GM19395 (cell line): ENCODE results near the gene KCND3.
"Not testable (repeated sequence)": the region's sequence is repeated elsewhere in the genome, so short reads cannot be mapped to it uniquely, and the experiment has no call there.

Experiments used
- ATAC-seq: cut with Tn5 transposase; IDR thresholded peaks from one replicate; pipeline ENCODE4 v1.9.1; 2021; ENCODE audit warnings: mild to moderate bottlenecking, moderate library complexity; ENCODE audit not compliant: unreplicated experiment

The KCND3 gene

DNA sequence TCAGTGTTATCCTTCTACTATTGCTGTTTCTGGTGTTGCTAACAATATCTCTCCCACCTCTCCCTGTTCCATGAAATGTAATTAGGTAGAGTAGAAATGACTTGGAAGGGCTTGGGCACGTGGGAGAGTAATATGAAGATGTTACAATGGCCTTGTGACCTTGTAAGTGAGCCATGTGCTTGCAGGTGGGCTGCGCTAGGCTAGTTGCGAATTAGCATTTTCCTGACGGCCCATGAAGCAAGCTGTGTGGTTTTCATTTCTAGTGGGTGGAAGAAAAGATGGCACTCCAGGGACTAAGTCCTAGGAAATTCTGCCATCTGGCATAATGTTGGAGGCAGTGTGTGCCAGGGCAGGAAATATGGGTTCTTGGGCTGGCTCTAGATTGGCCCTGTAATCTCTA is 241.5 kb downstream of the KCND3 start:
- ATAC-seq = no peak

DNA sequence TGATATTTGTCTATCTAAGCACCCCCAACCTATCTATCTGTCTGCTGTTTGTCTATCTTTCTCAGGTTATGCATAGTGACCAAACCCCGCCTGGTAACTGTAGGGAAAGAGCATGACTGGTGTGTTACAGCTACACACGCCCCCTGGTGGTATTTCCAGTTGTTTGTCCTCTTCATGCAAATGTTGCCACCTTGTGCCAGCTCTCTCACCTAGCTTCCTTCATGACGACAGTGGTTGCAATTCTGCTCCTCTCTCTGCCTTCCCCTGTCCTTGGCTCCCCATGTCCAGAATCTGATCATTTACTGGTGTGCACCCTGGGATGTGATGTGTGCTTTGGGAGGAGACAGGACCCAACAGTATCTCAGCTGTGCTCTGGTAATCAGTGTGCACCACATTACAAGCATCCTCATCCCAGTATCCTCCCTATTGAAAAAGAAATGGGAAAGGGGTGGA is 242.2 kb downstream of the KCND3 start:
- peak; percentile 81 for ATAC-seq

DNA sequence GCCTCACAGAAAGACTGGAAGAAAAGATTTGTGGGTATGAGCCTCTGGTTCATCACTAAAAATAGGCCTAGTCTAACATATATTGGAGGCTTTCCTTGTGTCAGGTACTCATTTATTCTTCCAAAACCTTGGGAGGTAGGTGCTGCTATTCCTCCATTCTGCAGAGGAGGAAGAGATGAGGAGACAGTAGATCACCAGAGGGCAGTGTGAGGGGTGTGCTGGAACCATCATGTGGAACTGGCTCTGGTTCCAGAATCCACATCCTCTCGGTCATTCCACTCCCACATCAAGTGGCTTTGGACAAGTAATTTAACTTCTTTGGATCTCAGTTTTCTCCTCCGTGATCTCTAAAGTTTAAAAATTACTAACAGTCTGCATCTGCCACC is 242.9 kb downstream of the KCND3 start:
- ATAC-seq = no peak

DNA sequence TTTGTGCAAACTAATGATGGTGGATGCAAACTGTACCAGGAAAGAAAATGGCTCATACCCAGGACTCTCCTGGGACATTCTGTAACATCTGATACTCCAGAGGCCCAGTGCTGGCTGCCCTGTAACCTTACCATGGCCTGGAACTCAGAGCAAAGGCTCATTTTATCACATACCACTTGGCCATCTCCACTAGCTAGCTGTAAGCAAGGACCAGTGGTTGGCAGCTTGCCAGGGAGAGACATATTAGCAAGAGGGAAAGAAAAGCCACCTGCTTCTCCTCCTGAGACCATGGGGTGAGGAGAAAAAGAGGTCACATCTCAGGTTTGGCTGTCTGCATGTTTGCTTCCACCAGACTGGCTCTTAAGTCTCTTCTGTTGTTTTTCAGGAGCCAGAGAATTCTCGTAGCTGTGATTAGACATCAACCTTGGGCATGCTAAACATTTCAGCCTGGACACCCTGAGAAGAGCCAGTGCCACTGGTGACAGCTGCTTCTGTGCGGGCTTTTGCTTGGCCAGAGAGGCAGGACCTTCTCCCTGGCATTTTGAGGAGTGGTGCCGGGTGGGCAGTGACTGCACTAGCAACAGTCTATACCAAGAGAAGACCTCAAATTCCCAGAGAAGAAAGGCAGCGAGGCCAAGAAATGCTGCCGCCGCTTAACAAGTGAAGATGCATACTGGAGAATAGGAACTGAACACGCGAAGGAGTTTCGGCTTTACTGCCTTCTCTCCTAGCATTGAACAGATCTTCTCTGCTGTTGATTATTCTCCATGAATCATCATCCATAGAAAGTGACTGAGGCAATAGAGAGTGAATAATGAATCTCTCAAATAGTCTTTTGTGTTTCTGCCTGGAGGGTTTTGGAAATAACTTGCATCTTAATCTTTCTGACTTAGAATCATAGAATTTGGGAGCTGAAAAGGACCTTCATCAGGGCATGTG is 243.5 kb downstream of the KCND3 start:
- no peak for ATAC-seq

DNA sequence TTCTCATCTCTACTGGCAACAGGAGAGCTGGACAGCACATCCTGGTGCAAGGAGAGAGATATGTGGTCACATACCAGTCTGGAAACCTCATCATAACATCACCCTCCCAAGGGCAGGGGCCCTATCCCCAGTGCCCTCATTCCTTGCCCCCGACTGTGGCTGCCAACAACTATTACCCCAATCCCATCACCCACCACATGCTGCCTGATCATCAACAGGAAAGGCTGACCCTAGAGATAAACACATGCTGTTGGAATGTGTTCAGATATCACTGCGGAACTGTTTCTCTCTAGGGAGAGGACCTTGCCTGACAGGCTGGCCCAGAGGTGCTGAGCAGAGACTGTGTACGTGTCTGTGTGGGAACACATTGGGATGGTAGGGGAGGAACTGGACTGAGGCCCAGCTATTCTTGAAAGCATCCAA is 245.8 kb downstream of the KCND3 start:
- no peak for ATAC-seq

DNA sequence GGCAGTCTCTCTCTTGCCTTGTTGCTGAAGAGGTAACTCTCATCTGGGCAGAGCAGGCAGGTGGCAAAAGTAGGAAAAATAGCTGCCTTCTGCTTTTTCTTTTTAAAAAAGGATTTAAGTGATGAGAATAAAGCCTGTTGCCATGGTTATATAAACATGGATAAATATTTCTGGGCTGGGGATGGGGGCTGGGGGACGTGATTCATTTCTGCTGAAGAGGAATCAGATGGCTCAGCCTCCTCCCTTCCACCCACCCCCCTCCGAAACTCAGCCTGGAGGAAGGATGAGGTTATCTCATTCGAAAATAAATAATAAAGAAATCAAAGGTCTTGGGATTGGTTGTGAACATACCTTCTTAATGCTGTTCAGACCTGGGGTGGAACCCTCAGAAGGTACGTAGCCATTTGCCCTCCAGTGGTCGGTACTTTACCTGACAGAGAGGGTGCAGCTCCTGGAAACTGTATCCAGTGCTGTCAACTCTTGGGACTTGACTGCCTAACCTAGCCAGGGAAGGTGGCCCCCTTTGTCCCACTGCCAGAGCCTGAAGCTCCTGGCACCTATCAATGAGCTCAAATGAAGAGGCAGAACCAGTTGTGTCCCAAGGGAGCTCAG is 246.4 kb downstream of the KCND3 start:
- ATAC-seq = no peak

DNA sequence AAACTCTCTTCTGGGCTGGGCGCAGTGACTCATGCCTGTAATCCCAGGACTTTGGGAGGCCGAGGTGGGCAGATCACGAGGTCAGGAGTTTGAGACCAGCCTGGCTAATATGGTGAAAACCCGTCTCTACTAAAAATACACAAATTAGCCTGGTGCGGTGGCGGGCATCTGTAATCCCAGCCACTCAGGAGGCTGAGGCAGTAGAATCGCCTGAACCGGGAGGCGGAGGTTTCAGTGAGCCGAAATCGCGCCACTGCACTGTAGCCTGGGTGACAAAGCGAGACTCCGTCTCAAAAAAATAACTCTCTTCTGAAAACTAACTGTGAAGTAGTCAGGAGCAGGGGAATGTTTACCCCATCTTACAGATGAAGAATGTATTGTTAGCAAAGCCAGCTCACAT is 247.2 kb downstream of the KCND3 start:
- ATAC-seq = not testable (repeated sequence)

DNA sequence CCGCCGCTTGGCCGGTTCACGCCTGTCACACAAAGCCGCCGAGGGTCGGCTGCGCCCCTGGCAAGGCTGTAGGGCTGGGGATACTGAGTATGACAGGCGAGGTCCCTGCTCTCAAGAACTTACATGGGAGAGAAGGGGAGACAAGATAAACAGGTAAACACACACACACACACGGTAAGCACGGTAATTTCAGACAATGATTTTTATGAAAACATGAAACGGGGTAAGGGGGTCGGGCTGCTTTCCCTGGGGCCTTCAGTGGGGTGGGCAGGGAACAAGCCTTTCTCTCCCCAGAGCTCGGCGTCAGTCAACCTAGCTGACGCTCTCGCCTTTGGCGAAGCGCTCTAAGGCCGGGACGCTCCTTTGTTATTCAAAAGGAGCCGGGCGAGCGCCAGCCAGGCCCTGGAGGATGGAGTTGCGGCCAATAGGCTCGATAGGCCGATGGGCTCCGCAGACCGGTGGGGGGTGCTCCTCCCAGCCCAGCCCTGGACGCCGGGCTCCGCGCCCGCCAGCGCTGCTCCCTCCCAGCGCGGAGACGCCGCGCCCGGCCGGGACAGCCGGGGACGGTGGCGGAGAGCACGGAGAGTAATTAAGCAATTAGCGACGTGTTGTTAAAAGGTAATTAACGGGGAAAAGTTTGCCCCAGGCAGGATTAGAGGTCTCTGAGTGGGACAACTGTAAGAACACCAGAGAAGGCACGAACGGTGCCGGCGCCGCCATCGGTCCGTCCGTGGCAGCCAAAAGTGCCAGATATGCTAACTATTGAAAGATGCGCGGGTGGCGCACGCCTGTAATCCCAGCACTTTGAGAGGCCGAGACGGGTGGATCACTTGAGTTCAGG is 249.3 kb downstream of the KCND3 start:
- ATAC-seq = peak; percentile 24

DNA sequence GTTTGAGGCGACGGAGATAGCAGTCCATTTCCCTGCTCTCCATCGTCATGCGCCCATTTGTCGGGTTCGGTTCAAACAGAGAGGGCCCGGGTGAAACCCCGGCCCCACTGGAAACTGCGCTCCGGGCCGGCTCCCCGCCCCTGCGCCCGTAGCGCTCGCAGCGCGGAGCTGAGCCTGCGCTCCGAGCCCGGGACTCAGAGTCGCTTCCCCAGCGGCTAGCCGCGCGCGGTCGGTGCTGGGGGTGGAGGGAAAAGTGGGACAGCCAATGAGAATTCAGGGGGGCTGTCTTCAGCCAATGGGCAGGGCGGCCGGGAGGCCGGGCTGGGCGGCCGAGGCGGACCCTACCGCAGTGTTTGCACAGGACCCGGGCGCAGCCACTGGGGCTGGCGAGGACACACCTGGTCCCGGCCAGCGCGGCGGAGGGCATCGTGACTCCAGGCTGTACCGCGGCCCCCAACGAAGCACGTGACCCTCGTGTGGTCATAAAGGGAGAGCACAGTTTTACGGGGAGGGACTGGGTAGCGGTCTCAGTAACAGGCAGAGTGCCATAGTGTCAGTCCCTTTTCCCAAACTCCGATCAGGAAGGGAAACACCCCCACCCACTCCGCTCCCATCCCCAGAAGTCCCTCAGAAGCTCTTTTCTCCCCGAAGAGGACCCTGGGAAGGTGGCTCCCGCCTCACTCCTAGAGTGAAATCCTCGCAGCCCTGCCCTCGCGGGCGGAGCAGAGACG is 250.1 kb downstream of the KCND3 start, which contains the start of gene INKA2:
INKA2 (minus strand) TSS at position 202 of the 731 bp plus-strand sequence; CDS start at position 49, 153 bp downstream.
- ATAC-seq = peak; percentile 87

DNA sequence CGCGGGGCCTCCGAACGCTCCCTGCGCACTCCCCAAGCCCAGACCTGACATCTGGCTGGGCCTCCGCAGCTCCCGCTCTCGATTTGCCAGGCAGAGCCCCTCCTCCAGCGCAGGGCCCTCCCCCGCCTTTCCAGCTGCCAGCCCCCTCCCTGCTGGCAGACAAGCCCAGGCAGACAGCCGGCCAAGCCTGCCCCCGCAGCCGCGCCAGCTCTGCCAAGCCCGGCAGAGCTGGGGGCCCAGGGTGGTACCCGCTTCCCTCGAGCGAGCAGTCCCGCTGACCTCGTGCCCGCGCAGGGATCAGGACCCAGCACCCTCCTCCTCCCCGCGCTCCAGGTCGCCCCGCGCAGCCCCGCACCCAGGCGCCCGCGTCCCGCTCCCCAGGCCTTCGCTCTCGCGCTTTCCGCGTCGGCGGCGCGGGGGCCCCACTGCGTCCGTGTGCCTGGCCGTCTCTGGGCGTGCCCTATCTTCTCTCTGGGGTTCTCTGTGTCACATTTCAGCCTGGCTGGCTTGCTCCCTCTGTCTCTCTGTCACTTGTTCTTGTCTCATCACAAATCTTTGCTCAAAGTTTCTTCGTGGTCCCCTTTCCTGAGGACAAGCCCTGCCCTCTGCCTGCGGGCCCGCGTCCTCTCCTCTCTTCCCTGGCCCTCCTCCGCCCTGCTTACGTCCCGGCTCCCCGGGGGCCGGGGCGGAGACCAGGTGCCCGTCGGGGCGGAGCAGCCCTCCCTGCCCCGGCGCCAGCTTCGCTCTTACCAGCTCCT is 250.9 kb downstream of the KCND3 start:
- peak; percentile 54 for ATAC-seq

DNA sequence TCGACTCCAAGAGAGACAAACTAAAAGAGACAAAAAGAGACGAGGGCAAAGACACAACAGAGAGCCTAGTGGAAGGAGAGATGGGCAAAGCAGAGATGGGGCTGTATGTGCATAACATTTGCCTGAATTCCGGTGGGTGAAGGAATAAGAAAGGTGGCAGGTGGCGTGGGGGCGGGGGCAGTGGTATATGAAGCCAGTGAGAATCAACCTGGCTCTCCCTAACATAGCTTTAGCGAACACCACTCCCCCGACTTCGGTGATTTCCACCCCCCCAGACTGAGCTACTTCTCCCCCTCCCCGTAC is 251.4 kb downstream of the KCND3 start:
- no peak for ATAC-seq

DNA sequence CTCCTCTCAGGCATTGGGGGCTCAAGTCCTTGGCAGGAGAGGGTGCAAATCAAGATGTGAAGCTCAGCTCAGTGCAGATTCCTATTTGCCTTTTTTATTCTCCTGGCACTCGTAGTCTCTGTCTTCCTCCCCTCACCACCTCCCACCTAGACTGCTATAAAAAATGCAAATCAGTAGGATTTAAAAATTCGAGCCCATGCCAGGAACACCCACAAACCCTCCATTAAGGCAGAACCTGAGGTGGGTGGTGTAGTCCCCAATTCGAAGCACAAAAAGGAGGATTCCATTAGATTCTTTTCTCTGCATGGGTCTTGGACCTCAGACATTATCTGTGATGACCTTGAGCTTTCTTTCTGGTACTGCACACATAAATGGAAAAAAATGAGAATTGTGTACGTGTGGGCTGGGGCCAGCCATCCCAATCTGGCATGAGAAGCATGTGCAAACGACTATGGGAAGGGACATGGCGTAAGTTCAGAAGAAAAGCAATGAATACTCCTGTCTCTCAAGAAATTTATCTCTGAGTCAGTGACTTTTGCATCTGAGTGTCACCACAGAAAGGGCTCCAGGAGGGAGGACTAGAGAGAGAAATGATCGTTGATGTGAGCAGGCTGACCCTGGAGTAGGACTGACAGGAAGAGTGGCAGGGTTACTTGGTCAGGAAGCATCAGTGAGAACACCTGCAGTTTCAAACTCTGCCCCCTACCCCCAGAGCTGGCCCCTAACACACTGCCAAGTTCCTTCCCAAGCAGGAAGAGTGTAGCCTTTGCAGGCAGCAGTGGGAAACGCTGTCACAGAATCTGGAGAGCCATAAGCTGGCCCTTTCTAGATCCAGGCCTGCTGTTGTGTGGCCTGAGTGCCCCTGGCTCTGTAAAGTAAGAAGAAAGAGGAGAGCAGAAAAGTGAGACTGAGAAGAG is 252.0 kb downstream of the KCND3 start:
- no peak for ATAC-seq

DNA sequence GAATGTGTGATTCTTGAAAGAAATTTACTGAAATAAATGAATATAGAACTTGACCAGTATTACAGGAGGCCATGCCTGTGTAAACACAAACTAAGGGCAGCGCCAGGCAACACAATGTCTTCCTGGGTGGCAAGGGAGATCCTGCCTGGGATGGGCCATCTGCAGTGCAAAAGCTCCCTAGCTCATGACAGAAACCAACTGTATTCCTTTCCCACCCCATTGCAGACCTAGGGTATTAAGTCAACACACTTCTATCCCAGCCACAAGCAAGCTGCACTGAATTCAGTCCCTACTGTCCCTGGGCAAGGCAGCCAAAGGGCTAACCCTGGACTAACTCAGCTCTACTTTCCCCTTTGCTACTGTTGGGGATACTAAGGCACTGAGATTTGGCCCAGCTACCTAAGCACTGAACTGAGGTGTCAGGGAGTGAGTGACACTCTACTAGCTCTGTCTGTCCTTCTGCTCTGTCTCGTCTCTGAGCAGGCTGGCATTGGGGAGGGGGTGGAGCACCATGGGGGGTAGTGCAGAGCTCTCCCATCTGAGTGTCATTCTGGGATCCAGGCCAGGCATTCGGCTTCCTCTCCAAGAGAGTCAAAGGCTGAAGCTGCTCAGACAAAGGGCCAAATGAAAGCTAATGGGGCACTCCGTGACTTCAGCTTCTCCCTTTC is 252.8 kb downstream of the KCND3 start:
- ATAC-seq = no peak

DNA sequence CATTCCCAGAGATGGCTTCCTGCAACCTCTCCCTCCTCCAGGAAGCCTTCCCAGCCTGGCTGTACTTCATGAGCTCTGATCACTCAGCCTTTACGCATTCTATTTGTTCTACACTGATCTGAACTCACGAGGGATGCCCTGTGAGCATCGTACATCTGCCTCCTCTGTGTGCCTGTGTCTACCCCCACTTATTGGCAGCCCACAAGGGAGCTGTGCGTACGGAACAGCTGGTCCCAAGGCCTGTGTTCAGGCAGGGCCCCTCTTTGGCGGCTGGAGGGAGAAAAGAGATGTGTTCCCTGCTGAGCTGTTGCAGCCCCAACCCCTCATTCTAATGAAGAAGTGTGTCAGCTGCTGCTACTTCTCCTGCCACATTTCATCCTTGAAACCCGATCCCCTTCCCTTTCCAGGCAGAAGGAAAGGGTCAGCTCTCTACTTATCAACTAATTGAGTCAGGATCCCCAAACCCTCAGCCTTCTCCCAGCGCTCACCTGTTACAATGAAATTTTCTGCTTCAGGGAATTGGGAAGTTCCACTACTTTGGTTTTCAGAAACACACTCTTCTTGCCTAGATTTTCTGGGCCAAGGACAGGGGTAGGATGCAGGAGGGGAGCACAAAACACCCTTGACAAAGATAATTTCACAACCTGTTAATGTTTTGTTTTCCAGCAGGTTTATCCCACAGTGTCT is 253.5 kb downstream of the KCND3 start:
- no peak for ATAC-seq

DNA sequence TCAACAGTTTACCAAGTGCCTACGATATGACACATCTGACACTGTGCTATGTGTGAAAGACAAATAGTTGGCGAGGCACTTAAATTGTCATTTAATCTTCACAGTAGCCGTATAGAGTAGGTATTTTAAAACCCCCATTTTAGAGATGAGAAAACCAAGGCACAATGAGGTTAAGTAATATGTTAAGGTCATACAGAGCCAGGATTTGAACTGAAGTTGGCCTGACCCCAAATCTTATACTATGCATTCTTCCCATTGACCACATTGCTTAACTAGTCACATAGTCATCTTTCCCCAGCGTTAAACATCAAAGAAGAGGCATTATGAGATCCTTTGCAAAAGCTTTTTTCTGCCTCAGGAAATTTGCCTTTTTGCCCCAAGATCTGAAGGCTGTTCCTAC is 254.1 kb downstream of the KCND3 start:
- no peak for ATAC-seq

DNA sequence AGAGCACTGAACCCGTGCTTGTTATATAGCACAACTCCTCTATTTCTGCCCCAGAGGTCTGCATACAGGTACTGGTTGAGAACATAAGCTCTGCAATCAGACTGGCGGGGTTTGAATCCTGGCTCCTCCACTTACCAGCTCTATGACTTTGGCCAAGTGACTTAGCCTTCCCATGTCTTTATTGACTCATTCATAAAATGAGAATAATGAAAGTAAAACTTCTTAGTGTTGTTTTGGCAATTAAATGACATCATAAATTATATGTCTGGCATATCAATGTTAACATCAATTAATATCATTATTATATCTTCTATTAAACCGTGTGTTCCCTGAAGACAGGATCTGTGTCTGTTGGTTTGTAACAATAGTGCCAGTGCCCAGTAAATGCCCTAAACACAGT is 254.6 kb downstream of the KCND3 start:
- no peak for ATAC-seq

DNA sequence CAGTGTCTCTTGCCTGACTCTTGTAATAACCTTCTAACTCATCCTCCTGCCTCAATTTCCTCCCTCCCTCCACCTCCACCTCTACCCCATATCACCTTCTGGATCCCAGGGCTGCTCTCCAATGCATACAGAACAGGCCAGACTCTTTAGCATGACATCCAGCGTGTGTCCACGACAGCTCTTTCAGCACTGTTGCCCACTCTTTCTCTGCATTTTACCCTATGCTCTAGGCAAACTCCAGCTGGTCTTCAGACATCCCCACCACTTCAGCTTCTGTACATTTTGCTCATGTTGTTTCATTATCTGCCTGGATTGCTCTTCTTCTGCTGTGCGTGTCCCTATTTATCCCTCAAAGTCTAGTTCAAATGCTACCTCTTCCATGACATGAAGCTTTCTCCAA is 255.0 kb downstream of the KCND3 start:
- no peak for ATAC-seq

DNA sequence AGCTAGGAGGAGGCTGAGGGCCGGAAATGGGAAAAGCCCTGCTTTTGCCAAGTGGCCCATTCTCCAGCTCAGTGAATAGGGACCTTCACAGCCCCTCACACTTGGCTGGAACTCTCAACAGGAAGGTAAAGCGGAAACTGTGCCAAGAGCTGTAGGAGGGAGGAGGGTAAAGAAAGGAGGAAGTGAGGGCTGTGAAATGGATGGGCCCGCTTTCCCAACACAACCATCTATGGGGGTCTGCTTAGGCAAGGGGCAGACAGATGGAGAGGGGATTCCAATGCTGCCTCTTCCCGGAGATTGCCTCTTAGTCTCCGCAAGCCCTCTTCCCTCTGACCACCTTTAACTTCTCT is 255.5 kb downstream of the KCND3 start:
- no peak for ATAC-seq
